Subcutaneous abdominal adipose tissue (tissue), 5 donors: ENCODE data around the gene SLC25A26.

Experiments used
- H3K27ac ChIP-seq: one replicate; pipeline ENCODE4 v1.7.0; 2013; ENCODE audit warnings: low read depth, mild to moderate bottlenecking, inconsistent platforms, low read length, moderate library complexity
- H3K27me3 ChIP-seq, 5 donors: one replicate each; pipeline ENCODE4 v1.7.0; 2013; ENCODE audit warnings: low read length in 5 of 5, inconsistent platforms in 1 of 5; ENCODE audit not compliant: control insufficient read depth in 5 of 5, insufficient read depth in 4 of 5
- H3K36me3 ChIP-seq, 5 donors: one replicate each; pipeline ENCODE4 v1.7.0; 2013; ENCODE audit warnings: low read length in 5 of 5; ENCODE audit not compliant: control insufficient read depth in 5 of 5, insufficient read depth in 5 of 5
- H3K4me1 ChIP-seq, 5 donors: one replicate each; pipeline ENCODE4 v1.7.0; 2013; ENCODE audit warnings: low read length in 5 of 5, mild to moderate bottlenecking in 3 of 5, moderate library complexity in 1 of 5; ENCODE audit not compliant: control insufficient read depth in 5 of 5, insufficient read depth in 5 of 5
- H3K4me3 ChIP-seq, 5 donors: one replicate each; pipeline ENCODE4 v1.7.0; 2013; ENCODE audit warnings: low read length in 5 of 5, low read depth in 1 of 5
- H3K9ac ChIP-seq, 5 donors: one replicate each; pipeline ENCODE4 v1.7.0; 2013; ENCODE audit warnings: low read length in 5 of 5, mild to moderate bottlenecking in 4 of 5, moderate library complexity in 3 of 5
- H3K9me3 ChIP-seq, 5 donors: one replicate each; pipeline ENCODE4 v1.7.0; 2013; ENCODE audit warnings: low read length in 5 of 5; ENCODE audit not compliant: control insufficient read depth in 5 of 5
- donor health status: healthy.
- donor health status: healthy.
- donor health status: healthy.
- donor health status: healthy.
- donor health status: healthy.

SLC25A26 gene

DNA sequence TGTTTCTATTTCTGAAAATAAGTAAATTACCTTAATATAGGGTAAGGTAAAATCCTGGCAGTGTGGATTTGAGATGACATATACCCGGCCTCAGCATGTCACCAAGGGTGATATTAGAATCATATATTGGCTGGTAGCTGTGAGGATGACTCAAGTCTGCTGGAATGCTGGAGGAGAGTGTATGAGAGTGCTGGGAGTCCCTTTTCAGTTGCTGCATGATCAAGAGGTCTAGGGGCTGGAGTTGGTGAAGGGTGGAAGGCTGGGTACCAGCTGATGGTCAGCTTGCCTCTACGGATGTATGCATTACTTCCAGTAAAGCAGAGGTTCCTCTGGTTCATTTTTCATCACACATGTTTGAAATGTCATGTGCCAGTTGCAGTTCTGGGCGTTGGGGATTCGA is 40.6 kb downstream of the SLC25A26 start:
- Histone ChIP-seq H3K36me3 (peaks cover 2 to 22% (median 6%) of the 10 kb centered on the region in 5 donors), H3K27ac (no peak overlapping the region), H3K9ac (no peak overlapping the region), H3K4me3 (no peak overlapping the region), H3K27me3 (no peaks in the 10 kb centered on the region), H3K9me3 (no peaks in the 10 kb centered on the region), H3K4me1 (peaks cover 0 to 7% (median 3%) of the 10 kb centered on the region in 5 donors)

GRCh38 chr3:66265649-66266048 is 44.8 kb downstream of the SLC25A26 start:
- Histone ChIP-seq H3K27me3 (no peaks in the 10 kb centered on the region), H3K4me3 (no peak overlapping the region), H3K27ac (no peak overlapping the region), H3K4me1 (peaks cover 0 to 8% (median 0%) of the 10 kb centered on the region in 5 donors), H3K9ac (no peak overlapping the region), H3K36me3 (peaks cover 0 to 15% (median 2%) of the 10 kb centered on the region in 5 donors), H3K9me3 (no peaks in the 10 kb centered on the region)

GRCh38 chr3:66266551-66266950 is 45.8 kb downstream of the SLC25A26 start:
- no peaks in the 10 kb centered on the region for H3K27me3 ChIP-seq
- H3K4me3 ChIP-seq, result no peak overlapping the region
- peaks cover 0 to 15% (median 2%) of the 10 kb centered on the region in 5 donors for H3K36me3 ChIP-seq

GRCh38 chr3:66267031-66267430 is 46.2 kb downstream of the SLC25A26 start:
- Histone ChIP-seq H3K9ac (no peak overlapping the region), H3K27me3 (no peaks in the 10 kb centered on the region), H3K9me3 (no peaks in the 10 kb centered on the region), H3K27ac (no peak overlapping the region), H3K4me1 (peaks cover 0 to 6% (median 0%) of the 10 kb centered on the region in 5 donors), H3K36me3 (peaks cover 0 to 15% (median 2%) of the 10 kb centered on the region in 5 donors), H3K4me3 (no peak overlapping the region)

More at GRCh38 chr3:66266551-66266950, 45.8 kb downstream of the SLC25A26 start:
- H3K9me3 ChIP-seq, result no peaks in the 10 kb centered on the region
- no peak overlapping the region for H3K9ac ChIP-seq
- H3K27ac ChIP-seq, result no peak overlapping the region
- H3K4me1 ChIP-seq, result peaks cover 0 to 6% (median 0%) of the 10 kb centered on the region in 5 donors

DNA sequence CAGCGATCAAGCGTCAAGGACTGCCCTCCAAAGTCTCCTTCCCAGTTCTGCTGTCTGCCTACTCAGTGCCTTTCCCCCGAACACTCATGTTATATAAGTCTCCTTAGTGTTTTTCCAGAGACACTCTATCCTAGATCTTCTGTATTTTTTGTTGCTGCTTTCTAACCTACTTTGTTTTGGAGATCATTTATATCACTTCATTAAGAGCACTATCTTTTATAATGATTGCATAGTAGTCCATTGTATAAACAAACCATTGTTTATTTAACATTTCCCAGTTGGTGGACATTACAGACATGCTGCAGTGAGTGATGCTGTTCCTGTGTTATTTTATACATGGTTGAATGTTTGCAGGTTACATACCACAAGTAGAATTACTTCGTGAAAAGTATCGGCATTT is 47.1 kb downstream of the SLC25A26 start:
- no peaks in the 10 kb centered on the region for H3K9me3 ChIP-seq
- no peak overlapping the region for H3K4me3 ChIP-seq
- peaks cover 0 to 6% (median 0%) of the 10 kb centered on the region in 5 donors for H3K4me1 ChIP-seq
- peaks cover 0 to 15% (median 2%) of the 10 kb centered on the region in 5 donors for H3K36me3 ChIP-seq
- H3K27ac ChIP-seq, result no peak overlapping the region
- no peak overlapping the region for H3K9ac ChIP-seq
- no peaks in the 10 kb centered on the region for H3K27me3 ChIP-seq

DNA sequence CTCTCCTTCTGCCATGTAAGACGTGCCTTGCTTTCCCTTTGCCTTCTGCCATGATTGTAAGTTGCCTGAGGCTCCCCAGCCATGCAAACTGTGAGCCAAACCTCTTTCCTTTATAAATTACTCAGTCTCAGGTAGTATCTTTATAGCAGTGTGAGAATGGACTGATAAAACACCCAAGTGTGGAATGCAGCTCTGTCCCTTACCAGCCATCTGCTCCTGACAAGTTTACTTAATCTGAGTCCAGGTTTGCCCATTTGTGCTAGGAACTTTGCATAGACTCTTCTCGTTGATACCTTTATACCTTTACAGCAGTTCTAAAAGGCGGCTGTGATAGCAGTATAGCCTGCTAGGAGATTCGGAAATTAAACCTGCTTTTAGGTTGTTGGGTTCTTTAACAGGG is 48.1 kb downstream of the SLC25A26 start:
- Histone ChIP-seq H3K27ac (no peak overlapping the region), H3K27me3 (no peaks in the 10 kb centered on the region), H3K9me3 (no peaks in the 10 kb centered on the region), H3K4me1 (peaks cover 0 to 6% (median 0%) of the 10 kb centered on the region in 5 donors), H3K36me3 (peaks cover 0 to 10% (median 0%) of the 10 kb centered on the region in 5 donors), H3K9ac (no peak overlapping the region), H3K4me3 (no peak overlapping the region)

DNA sequence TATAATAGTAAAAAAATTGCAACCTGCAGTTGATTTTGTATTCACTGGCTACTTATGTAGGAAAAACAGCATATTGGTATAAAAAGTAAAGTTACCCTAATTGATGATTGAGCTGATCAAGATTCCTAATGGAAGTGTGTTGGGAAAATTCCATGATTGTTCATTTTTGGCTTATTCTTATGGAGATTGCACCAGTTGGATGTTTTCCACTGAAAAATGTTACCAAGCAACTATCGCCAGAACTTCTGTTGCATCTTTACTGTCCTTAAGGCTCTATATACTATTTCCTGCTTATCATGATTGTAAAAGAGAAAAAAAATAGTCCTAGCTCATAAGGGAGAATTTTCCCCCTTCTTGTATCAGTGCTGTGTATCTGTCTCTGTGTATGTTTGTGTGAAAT is 48.6 kb downstream of the SLC25A26 start:
- Histone ChIP-seq H3K4me1 (peaks cover 0 to 6% (median 0%) of the 10 kb centered on the region in 5 donors), H3K27me3 (no peaks in the 10 kb centered on the region), H3K9me3 (no peaks in the 10 kb centered on the region), H3K4me3 (no peak overlapping the region), H3K27ac (no peak overlapping the region), H3K9ac (no peak overlapping the region), H3K36me3 (peaks cover 0 to 6% (median 0%) of the 10 kb centered on the region in 5 donors)

DNA sequence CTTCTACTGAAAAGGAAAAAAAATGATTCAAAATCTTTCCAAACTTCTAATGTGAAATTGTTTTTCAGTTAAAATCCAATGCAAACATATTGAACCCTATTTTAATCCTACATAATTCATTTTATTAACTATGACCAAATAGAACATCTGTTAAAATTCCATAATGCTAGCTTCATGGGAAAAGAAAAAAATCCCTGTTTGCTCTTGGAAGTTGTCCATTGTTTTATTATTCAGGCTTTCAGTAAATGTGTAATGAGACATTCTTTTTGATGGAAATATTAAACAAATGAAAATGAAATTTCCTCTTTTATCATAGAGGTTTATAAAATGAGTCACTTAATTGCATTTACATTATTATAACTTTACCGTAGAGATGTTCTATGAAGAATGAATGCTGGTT is 49.5 kb downstream of the SLC25A26 start:
- no peak overlapping the region for H3K9ac ChIP-seq
- no peaks in the 10 kb centered on the region for H3K9me3 ChIP-seq
- H3K4me3 ChIP-seq, result no peak overlapping the region
- peaks cover 0 to 6% (median 0%) of the 10 kb centered on the region in 5 donors for H3K4me1 ChIP-seq
- no peaks in the 10 kb centered on the region for H3K36me3 ChIP-seq
- H3K27me3 ChIP-seq, result no peaks in the 10 kb centered on the region
- H3K27ac ChIP-seq, result no peak overlapping the region

- H3K9me3 ChIP-seq, result no peaks in the 10 kb centered on the region
- H3K27me3 ChIP-seq, result no peaks in the 10 kb centered on the region
- no peak overlapping the region for H3K27ac ChIP-seq
- peaks cover 0 to 6% (median 0%) of the 10 kb centered on the region in 5 donors for H3K4me1 ChIP-seq
- no peaks in the 10 kb centered on the region for H3K36me3 ChIP-seq
- H3K9ac ChIP-seq, result no peak overlapping the region
- H3K4me3 ChIP-seq, result no peak overlapping the region
These were observed 49.9 kb downstream of the SLC25A26 start for GRCh38 chr3:66270701-66271100.

DNA sequence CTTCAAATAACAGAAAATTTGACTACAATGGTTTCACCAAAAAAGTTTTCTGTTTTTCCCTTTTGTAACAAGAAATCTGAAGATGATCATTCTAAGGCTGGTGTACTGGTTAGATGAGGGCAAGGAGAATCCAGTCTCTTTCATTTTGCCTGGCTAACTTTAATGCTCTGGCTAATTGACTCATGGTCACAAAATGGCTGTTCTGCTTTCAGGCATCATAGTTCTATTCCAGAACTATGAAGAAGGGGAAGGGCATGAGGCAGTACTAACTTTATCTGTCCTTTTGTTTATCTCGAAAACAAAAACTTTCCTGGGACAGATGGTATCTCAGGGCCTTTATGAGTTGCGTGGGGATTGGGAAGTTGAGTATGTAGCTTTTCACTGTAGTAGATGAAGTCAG is 50.4 kb downstream of the SLC25A26 start:
- H3K4me1 ChIP-seq, result peaks cover 0 to 6% (median 0%) of the 10 kb centered on the region in 5 donors
- no peak overlapping the region for H3K9ac ChIP-seq
- no peaks in the 10 kb centered on the region for H3K9me3 ChIP-seq
- H3K4me3 ChIP-seq, result no peak overlapping the region
- H3K27me3 ChIP-seq, result no peaks in the 10 kb centered on the region
- no peak overlapping the region for H3K27ac ChIP-seq
- no peaks in the 10 kb centered on the region for H3K36me3 ChIP-seq
